Occipital lobe (tissue), 2 donors: Measurements from ENCODE around the gene ADSS1. TPM values are rescaled to one million over a fixed set of nuclear protein-coding genes. Genes with fewer than 3 reads are reported as not detected.
"Not testable (repeated sequence)": the region's sequence is repeated elsewhere in the genome, so short reads cannot be mapped to it uniquely, and the experiment has no call there.

ENCODE experiments used
- DNase-seq: peaks from one replicate; lab custom pipeline; 2025; lab: John Stamatoyannopoulos, UW
- total RNA-seq: library from RNA; depleted of rRNA; stranded (reverse); fragments of >200 nt; gene quantifications from one replicate; pipeline ENCODE4 v1.2.3, GENCODE V29; 2014

Gene ADSS1
- total RNA-seq, 1 donor from 2014 or later, result 4.8 TPM

GRCh38 chr14:104747876-104748275 lies 23.8 kb downstream of the ADSS1 start:
- no peak for DNase-seq

- peak; percentile 51 for DNase-seq
These were observed 25.2 kb downstream of the ADSS1 start for GRCh38 chr14:104749111-104749649.

- DNase-seq, result no peak
These were observed 26.2 kb downstream of the ADSS1 start for GRCh38 chr14:104750056-104750752.

- not testable (repeated sequence) for DNase-seq
These were observed 26.7 kb downstream of the ADSS1 start for GRCh38 chr14:104750753-104751057.

- no peak for DNase-seq
These were observed 27.8 kb downstream of the ADSS1 start for GRCh38 chr14:104751539-104752422.

GRCh38 chr14:104752423-104752734 lies 28.4 kb downstream of the ADSS1 start:
- DNase-seq, result no peak

GRCh38 chr14:104752735-104753527 lies 28.9 kb downstream of the ADSS1 start, which contains the start of gene SIVA1:
TSS of gene SIVA1 (plus strand) at chr14:104753147. CDS start at chr14:104753202, 55 bp downstream.
- peak; percentile 98 for DNase-seq

- no peak for DNase-seq
These were observed 29.6 kb downstream of the ADSS1 start for GRCh38 chr14:104753528-104754212.

- no peak for DNase-seq
These were observed 30.3 kb downstream of the ADSS1 start for GRCh38 chr14:104754213-104754851.

- no peak for DNase-seq
These were observed 31.6 kb downstream of the ADSS1 start for GRCh38 chr14:104755621-104756020.

GRCh38 chr14:104756477-104757237 lies 32.6 kb downstream of the ADSS1 start:
- DNase-seq, result no peak

- DNase-seq, result no peak
These were observed 33.2 kb downstream of the ADSS1 start for GRCh38 chr14:104757238-104757585.

GRCh38 chr14:104757681-104758392 lies 33.8 kb downstream of the ADSS1 start:
- no peak for DNase-seq

GRCh38 chr14:104758981-104759969 lies 35.2 kb downstream of the ADSS1 start:
- DNase-seq, result no peak

- DNase-seq, result no peak
These were observed 41.5 kb downstream of the ADSS1 start for GRCh38 chr14:104765517-104765916.

- no peak for DNase-seq
These were observed 42.3 kb downstream of the ADSS1 start for GRCh38 chr14:104766256-104766862.

- no peak for DNase-seq
These were observed 43.0 kb downstream of the ADSS1 start for GRCh38 chr14:104766863-104767633.
